GM21447 (cell line): ENCODE data around the gene PDXK.

Source experiments
- ATAC-seq: cut with Tn5 transposase; IDR thresholded peaks from one replicate; pipeline ENCODE4 v1.9.1; 2021; ENCODE audit not compliant: unreplicated experiment

The PDXK gene

DNA sequence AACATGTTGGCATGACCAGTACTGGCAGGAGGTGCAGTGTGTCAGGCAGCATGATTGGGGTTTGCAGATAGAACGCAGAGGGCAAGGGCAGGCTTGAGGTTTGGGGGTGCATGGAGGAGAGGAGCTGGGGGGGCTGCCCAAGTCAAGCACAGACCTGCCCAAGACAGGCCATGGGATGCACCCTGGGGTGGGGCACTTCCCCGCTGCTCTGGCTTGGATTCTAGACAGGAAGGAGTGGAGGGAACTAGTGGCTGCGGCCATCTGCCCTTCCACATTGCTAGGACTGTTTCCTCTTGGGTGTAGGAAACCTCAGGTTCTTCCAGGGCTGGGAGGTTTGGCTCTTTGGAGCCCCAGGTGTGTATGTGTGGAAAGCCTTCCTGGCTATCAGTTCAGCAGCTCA is 3.0 kb downstream of the PDXK start:
- ATAC-seq = no peak

DNA sequence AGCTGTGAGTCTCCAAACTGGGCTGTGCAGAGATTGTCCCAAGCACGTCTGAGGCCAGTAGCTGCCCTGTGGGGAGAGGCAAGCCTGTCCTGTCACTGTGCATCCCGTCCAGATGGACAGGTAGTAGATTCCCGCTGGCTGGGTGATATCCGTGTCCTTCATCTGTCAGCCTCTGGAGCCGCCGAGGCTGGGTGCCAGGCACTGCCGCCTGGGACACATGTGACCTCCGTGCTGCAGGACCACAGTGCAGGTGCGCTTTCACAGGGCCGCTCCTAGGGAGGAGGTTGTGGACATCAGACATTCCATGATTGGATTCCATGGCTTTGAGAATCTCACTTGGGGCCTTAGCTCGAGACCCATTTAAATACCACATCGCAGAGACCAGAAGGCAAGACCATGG is 4.7 kb downstream of the PDXK start:
- ATAC-seq = no peak

- ATAC-seq = no peak
Observed at GRCh38 chr21:43726686-43727518, 8.0 kb downstream of the PDXK start.

DNA sequence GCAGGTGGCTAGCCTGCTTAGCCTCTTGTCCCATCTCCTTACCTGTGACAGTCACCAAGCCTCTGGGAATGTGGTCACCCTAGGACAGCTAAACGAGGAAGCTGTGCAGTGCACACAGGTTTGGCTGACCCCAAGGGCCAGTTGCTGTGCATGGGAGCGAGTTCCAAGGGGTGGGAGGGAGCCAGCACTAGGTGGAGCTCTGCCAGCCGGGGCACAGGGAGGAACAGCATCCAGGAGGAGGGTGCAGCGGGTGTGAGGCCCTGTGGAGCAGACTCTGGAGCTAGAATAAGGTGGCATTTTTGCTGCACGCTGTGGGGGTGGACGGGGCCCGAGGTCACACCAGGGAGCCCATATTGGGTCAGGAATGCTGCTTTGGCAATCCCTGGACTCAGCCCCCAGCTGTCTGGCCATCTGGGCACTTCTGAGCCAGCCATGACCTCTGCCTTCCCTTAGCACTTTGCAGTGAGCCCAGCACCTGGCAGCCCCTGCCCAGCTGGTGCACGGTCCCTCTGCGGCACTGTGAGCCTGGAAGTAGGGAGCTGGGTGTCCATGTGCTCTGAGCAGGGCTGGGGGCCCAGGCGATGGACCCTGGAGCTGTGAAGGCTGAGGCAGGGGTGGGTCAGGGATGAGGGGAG is 8.7 kb downstream of the PDXK start:
- no peak for ATAC-seq

DNA sequence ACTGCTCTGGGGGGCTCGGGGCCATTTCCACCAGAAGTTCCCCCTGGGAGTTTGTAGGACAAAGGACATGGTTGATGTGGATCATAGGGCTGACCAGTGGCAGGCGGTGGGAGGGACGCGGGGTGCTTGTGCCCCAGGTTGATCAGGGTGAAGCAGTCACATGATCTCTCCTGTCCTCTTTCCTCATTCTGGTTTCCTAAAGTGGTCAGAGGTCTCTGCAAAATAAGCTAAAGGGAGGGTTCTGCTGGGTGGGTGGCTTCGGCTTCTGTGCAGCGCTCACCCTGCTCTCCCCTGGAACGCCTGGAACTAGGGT is 9.2 kb downstream of the PDXK start:
- ATAC-seq = no peak

GRCh38 chr21:43728467-43729390 is 9.8 kb downstream of the PDXK start:
- peak; percentile 57 for ATAC-seq

DNA sequence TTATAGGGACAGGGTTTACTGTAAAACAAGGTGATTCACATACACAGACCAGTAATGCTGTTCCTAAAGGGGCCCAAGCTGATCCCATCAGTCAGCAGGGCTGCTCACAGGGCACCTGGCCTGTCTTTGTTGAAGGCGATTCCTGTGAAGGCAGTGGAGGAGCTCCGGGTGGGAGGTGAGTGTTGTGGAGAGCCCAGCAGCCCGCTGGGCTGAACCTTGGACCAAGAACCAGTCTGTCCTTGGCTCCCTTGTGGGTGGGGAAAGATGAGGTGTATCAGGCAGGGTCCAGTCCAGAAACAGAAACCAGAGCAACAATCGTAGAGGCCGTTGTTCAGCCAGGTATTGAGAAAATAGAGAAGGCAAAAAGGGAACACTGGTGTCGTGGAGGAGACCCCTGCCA is 12.5 kb downstream of the PDXK start:
- no peak for ATAC-seq

DNA sequence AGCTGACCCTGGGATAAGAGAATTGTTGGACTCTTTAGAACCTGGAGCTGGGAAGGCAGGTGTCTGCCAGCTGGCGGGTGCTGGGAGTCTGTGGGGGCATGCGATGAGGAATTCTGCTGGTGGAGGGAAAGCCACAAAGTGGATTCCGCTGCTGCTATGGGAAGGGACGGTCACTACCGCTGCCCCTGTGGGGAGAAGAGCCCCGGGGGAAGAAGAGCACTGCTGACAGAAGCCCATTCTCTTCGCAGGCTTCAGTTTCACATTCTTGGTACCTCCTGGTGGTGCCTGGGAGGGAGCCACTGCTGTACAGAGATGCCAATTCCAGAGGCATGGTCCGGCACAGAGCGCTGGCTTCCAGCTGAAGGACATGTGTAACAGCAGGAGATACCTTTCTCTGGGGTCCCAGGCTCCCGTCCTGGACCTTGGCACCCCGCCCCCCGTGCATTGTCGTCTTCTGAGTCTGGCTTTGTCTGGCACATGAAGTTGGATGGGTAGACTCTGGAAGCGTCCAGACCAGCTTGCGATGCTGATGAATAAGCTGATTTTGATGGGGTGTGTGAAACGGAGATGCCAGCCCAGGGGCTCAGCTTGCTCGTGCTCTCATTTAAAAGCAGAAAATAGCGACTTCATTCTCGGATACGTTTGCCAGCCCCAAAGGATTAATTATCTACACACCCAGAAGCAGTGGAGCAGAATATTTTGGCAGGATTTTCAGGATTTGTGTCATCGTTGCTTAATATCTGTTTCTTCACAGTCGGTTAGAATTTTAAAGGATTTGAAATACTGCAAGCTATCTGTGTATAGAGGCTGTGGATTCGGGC is 13.2 kb downstream of the PDXK start:
- no peak for ATAC-seq

- ATAC-seq = no peak
Observed at GRCh38 chr21:43733060-43733459, 14.1 kb downstream of the PDXK start.

- ATAC-seq = no peak
Observed at GRCh38 chr21:43733529-43734071, 14.7 kb downstream of the PDXK start.

- no peak for ATAC-seq
Observed at GRCh38 chr21:43734131-43734927, 15.4 kb downstream of the PDXK start.

- ATAC-seq = no peak
Observed at GRCh38 chr21:43734928-43735229, 15.9 kb downstream of the PDXK start.

DNA sequence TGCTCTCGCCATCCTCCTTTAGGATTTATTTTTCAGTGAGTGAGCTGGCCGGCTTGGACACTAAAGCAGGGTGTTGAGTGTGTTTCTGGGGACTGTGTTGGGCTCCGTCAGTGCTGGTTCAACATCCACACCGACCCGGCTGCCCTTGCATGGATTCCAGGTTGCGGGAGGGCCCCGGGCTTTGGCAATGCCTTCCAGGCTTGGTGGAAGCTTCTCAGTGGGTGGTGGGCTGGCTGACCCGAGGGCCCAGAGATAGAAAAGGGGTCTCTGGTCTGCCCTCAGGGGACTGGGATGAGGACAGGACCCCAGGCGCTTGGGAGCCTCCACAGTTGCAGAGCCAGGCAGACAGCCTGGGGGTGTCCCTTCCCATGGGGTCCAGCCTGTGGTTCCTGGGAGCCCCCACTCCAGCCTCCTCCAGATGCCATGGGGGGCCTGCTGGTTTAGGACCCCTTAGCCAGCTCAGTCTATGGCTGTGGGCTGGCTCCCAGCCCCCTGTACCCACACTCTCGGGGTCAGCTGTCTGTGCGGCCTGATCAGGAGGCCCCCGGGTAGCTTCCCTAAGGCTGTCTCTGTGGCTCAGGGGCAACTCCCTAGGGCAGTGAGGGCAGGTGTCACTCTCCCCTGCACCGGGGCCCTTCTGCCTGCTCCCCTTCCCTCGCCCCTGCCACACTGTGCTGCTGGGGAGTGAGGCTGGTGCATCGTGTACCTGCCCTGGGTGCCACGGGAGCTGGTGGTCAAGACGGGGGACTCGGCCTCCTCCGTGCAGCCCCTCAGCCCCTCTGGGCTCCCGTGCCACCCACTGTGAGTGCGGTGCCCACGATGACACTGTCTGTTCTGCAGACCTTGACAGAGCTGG is 16.5 kb downstream of the PDXK start:
- ATAC-seq = no peak

DNA sequence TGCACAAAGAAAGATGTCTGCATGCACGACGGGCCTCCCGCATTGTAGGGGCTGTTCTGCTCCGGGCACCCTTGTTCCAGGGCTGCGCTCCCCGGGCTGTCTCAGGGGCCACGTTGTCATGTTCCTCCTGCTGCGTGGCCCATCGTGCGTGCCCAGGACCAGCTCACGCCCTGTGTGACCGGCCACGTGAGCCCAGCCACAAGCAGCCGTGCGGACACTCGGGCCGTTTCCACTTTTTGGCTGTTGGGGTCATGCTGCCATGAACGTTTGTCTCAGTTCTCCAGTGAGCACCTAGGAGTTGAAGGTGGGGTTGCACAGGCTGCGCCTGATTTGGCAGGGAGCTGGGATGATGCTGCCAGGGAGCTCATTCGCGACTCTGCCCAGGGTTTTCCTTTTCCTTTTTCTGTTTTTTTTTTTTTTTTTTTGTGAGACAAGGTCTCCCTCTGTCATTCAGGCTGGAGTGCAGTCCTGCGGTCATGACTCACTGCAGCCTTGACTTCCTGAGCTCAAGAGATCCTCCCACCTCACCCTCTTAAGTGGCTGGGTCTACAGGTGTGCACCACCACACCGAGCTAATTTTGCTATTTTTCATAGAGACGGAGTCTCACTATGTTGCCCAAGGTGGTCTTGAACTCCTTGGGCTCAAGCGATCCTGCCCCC is 17.4 kb downstream of the PDXK start:
- ATAC-seq = no peak

- no peak for ATAC-seq
Observed at GRCh38 chr21:43737158-43737950, 18.4 kb downstream of the PDXK start.

GRCh38 chr21:43739621-43740435 is 20.9 kb downstream of the PDXK start:
- no peak for ATAC-seq
